Measurements from ENCODE around the gene TRIM17.

Gene TRIM17

DNA sequence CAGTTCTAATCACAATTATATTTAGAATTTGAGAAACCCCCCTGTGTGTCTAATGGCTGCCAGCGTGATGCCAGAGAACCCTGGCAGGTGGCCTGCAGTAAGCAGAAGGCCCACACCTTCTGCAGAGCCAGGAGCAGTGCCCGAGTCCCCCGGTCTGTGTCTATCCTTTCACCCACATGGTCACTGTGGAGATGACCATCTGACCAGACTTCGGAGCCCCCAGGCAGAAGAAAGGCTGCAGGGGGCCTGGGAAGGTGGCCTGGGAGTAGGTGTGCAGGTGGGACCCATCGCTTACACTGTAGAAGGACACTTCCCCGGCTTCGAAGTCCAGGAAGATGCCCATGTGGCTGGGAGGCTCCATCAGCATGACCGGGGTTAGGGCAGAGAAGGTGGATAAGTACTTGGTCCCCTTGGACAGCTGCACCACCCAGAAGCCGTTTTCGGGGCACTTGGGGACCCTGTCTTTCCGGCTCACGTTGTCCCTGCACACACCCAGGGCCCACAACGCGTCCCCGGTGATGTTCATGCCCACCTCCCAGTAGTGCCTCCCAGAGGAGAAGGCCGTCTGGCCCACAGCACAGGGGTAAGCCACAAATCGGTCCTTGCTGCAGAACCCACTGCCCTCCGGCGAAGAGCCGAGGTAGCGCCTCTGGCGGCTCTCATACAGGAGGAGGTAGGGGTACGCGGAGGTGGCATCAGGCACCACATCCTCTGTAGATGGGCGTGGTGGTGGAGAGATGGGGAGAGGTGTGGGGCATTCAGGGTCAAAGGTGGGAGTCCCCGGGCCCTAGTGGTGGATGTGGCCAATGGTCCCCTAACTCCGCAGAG, 8.4 kb downstream of the TRIM17 start:
- in situ Hi-C loops (cut with MboI; ENCODE audit: low sequenced_read_pairs): no loop called here
- Histone ChIP-seq H3K27me3 (ENCODE audit: low read depth) (no peaks in the 10 kb centered on the region), H3K4me3 (peak overlapping the region; percentile 58), H3K9me3 (no peaks in the 10 kb centered on the region), H3K4me1 (peaks cover 8% of the 10 kb centered on the region; the same call in 1 of the 2 replicates), H3K36me3 (replicated peaks) (peaks cover 8% of the 10 kb centered on the region)
- DNase-seq (ENCODE audit: low spot score in 2 of 2): no peak

DNA sequence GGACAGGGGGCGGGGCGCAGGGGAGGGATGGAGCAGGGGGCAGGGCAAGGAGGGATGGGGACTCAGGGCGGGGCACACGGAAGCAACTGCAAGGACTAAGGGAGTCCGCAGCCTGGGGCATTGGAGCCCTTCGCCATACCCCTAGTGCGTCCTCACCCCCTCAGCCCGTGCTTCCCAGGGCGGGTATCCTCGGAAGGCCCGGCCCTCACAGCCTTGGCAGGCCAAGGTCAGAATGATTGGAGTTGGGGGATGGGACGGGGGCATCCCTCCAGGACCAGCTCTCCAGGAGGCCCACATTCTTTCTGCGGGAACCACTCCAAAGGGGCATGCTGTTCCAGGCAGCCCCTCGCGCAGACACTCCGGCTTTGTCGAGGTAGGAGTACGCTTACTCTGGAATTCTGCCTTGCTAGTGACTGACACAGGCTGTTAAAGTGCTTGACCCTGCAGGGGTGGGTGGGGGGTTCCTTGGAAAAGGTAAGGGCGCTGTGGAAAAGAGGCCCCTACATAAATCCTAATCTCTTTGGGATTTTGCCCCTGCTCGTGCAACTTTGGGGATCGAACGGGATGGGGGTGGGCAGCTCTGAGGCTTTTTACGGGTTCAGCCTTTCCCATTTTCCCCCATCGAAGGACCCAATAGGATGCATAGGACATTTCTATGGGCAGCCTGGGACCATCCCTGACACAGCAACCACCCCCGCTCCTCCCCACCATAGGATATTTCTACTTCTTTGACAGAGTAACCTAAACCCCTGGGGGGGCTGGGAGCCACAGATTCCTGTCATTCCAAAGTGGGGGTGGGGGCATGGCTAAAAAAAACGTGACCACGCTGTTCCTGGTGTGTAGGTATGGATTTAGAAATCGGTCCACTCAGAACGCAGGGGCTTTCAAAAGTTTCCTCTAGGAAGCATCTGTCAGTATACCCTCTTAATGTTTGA, 9.3 kb downstream of the TRIM17 start:
- DNase-seq (ENCODE audit: low spot score in 2 of 2): peak in 1 of 2 experiments; percentile 51
- no peaks in the 10 kb centered on the region for H3K9me3 ChIP-seq

GRCh38 chr1:228405979-228406228, 10.8 kb downstream of the TRIM17 start:
- Histone ChIP-seq H3K9me3 (no peaks in the 10 kb centered on the region), H3K36me3 (replicated peaks) (peaks cover 23% of the 10 kb centered on the region), H3K27me3 (ENCODE audit: low read depth) (no peaks in the 10 kb centered on the region), H3K4me3 (peak overlapping the region; percentile 84), H3K4me1 (peaks cover 8% of the 10 kb centered on the region; the same call in 1 of the 2 replicates)
- in situ Hi-C loops (cut with MboI; ENCODE audit: low sequenced_read_pairs): no loop called here
- no peak for DNase-seq (ENCODE audit: low spot score in 2 of 2)

More for the DNA sequence above, 9.3 kb downstream of the TRIM17 start:
- Histone ChIP-seq H3K4me1 (peaks cover 8% of the 10 kb centered on the region; the same call in 1 of the 2 replicates), H3K27me3 (ENCODE audit: low read depth) (no peaks in the 10 kb centered on the region), H3K36me3 (replicated peaks) (peaks cover 11% of the 10 kb centered on the region), H3K4me3 (peak overlapping the region; percentile 58)
- in situ Hi-C loops (cut with MboI; ENCODE audit: low sequenced_read_pairs): no loop called here

DNA sequence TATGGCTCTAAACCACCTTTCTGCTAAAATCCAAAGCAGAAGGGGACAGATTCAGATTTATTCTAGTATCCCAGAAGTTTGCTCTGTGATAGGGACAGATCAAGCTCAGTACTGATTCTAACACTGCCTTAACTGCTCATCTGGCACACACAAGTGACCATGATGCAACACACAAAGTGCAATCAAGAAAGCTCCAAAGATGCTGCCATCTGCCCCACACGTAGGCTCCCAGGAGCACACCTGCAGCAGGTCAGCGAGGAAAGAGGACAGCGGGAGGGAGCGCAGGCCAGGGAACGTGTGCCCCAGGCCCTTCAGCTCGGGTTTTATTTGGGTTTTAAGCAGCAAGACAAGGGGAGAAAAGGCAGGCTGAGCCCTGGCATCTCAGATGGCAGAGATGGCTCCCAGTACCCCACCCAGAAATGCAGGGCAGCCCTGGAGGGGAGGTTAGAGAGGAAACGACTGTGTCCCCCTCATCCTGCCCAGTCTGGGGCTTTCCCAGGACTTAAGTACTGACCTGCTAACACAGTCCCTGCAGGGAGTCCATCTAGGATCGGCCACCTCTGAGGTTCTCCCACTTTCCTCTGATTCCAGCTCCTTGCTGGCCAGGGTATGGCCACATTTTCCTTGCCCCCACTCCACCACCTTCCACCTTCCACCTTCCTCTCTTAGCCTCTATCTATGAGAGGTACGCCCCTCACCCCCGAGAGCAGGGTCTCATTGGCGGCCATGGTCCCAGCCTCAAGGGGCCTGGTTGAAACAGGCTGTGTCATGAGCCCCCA, 11.3 kb downstream of the TRIM17 start:
- no peaks in the 10 kb centered on the region for H3K27me3 ChIP-seq (ENCODE audit: low read depth)
- peaks cover 28% of the 10 kb centered on the region for H3K36me3 ChIP-seq (replicated peaks)
- DNase-seq (ENCODE audit: low spot score in 2 of 2): no peak
- in situ Hi-C loops (cut with MboI; ENCODE audit: low sequenced_read_pairs): no loop called here
- no peaks in the 10 kb centered on the region for H3K9me3 ChIP-seq
- peak overlapping the region; percentile 84 for H3K4me3 ChIP-seq
- peaks cover 8% of the 10 kb centered on the region; the same call in 1 of the 2 replicates for H3K4me1 ChIP-seq

DNA sequence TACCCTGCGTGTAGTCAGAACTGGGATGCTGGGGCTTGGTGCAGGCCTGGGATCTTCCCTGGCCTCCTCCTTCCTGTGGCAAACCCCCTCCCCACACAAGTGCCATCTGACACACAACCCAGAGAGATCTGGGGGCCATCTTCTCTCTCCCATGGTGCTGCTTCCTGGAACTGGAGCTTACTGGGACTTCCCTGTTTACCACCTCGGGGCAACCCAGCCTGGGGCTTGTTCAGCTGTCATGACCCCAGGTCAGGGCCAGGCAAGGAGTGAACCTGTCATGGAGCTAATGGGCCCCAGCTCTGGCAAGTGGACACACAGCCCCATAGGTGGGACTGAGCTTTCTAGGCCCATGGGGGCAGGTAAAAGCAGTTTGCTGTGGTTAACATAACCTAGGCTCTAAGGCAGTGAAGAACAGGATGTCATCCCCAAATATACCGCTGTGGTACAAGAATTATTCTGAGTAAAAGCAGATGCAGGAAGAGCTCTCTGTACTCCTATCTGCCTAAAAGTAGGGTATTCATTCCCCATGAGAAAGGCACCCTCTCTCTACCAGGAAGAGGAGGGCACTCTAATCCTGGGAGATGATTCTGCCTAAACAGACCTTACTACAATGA, 12.4 kb downstream of the TRIM17 start:
- H3K4me3 ChIP-seq: peak overlapping the region; percentile 5
- in situ Hi-C loops (cut with MboI; ENCODE audit: low sequenced_read_pairs): no loop called here

GRCh38 chr1:228403231-228403631, 13.4 kb downstream of the TRIM17 start:
- Histone ChIP-seq H3K9me3 (no peaks in the 10 kb centered on the region), H3K4me3 (no peak overlapping the region), H3K4me1 (peaks cover 8% of the 10 kb centered on the region; the same call in 1 of the 2 replicates), H3K27me3 (ENCODE audit: low read depth) (no peaks in the 10 kb centered on the region), H3K36me3 (replicated peaks) (peaks cover 37% of the 10 kb centered on the region)
- DNase-seq (ENCODE audit: low spot score in 2 of 2): no peak
- in situ Hi-C loops (cut with MboI; ENCODE audit: low sequenced_read_pairs): no loop called here

More for the DNA sequence above, 12.4 kb downstream of the TRIM17 start:
- no peak for DNase-seq (ENCODE audit: low spot score in 2 of 2)
- Histone ChIP-seq H3K27me3 (ENCODE audit: low read depth) (no peaks in the 10 kb centered on the region), H3K4me1 (peaks cover 8% of the 10 kb centered on the region; the same call in 1 of the 2 replicates), H3K36me3 (replicated peaks) (peaks cover 33% of the 10 kb centered on the region), H3K9me3 (no peaks in the 10 kb centered on the region)

DNA sequence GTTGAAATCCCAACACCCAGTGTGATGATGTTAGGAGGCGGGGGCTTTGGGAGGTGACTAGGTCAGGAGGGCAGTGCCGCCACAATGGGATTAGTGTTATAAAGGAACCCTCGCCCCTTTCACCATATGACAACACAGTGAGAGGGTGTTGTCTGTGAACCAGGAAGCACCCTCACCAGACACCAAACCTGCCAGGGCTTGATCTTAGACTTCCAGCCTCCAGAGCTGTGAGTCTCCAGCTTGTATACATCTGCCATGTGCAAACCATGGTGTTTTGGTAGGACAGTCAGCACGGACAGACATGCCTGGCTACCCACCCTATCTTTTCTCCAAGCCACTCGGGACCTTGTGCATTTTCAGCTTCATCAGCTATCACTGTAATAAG, 14.0 kb downstream of the TRIM17 start:
- H3K4me3 ChIP-seq: no peak overlapping the region
- peaks cover 8% of the 10 kb centered on the region; the same call in 1 of the 2 replicates for H3K4me1 ChIP-seq
- H3K36me3 ChIP-seq (replicated peaks): peaks cover 42% of the 10 kb centered on the region
- DNase-seq (ENCODE audit: low spot score in 2 of 2): no peak
- H3K9me3 ChIP-seq: no peaks in the 10 kb centered on the region
- no peaks in the 10 kb centered on the region for H3K27me3 ChIP-seq (ENCODE audit: low read depth)
- in situ Hi-C loops (cut with MboI; ENCODE audit: low sequenced_read_pairs): no loop called here

DNA sequence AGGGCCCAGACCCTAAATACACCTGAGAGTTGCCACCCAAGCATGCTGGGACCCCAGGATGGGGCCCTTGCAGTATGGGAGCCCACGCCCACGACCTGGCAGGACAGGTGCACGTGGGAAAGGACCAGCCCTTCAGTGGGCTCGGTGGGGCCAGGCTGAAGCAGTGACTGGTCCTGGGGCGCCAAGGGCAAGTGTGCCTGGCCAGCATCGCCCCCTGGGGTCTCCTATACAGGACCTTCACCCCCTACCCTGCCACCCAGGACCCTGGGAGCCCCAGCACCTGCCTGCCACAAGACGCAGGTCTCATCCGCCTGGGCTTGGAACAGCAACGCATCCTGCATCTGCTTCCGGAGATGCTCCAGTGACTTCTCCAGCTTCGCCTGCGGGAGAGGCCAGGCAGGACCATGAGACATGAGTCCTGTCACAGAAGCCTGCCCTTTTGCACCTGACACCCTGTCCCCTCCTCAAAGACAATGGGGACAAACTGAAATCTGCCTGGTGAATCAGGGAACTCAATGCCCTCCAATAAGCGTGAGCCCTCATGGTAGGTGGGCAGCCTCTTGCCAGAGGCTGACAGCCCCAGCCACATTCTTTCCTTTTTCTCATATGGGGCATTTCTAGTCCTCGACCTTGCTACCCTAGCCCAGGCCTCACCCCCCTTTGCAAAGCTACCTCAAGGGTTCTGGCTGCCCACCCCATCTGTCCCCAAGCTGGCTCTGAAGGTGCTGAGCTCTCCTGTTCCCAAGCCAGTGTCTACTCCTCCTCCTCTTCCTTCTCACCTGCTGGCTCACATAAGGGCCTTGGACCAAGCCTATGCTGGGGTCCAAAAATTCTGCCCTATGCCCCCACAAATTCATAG, 14.7 kb downstream of the TRIM17 start:
- no peak for DNase-seq (ENCODE audit: low spot score in 2 of 2)
- no peaks in the 10 kb centered on the region for H3K9me3 ChIP-seq
- H3K4me3 ChIP-seq: no peak overlapping the region
- in situ Hi-C loops (cut with MboI; ENCODE audit: low sequenced_read_pairs): no loop called here
- H3K27me3 ChIP-seq (ENCODE audit: low read depth): no peaks in the 10 kb centered on the region
- H3K4me1 ChIP-seq: peaks cover 8% of the 10 kb centered on the region; the same call in 1 of the 2 replicates
- H3K36me3 ChIP-seq (replicated peaks): peaks cover 42% of the 10 kb centered on the region

- no peaks in the 10 kb centered on the region for H3K9me3 ChIP-seq
- H3K36me3 ChIP-seq (replicated peaks): peaks cover 53% of the 10 kb centered on the region
- peaks cover 8% of the 10 kb centered on the region; the same call in 1 of the 2 replicates for H3K4me1 ChIP-seq
- in situ Hi-C loops (cut with MboI; ENCODE audit: low sequenced_read_pairs): no loop called here
- H3K27me3 ChIP-seq (ENCODE audit: low read depth): no peaks in the 10 kb centered on the region
- no peak overlapping the region for H3K4me3 ChIP-seq
- no peak for DNase-seq (ENCODE audit: low spot score in 2 of 2)
Observed at GRCh38 chr1:228400692-228401454, 15.8 kb downstream of the TRIM17 start.

- in situ Hi-C loops (cut with MboI; ENCODE audit: low sequenced_read_pairs): no loop called here
- Histone ChIP-seq H3K9me3 (no peaks in the 10 kb centered on the region), H3K4me1 (peaks cover 8% of the 10 kb centered on the region; the same call in 1 of the 2 replicates), H3K4me3 (no peak overlapping the region), H3K36me3 (replicated peaks) (peaks cover 56% of the 10 kb centered on the region), H3K27me3 (ENCODE audit: low read depth) (no peaks in the 10 kb centered on the region)
- no peak for DNase-seq (ENCODE audit: low spot score in 2 of 2)
Observed at GRCh38 chr1:228400237-228400651, 16.4 kb downstream of the TRIM17 start.

DNA sequence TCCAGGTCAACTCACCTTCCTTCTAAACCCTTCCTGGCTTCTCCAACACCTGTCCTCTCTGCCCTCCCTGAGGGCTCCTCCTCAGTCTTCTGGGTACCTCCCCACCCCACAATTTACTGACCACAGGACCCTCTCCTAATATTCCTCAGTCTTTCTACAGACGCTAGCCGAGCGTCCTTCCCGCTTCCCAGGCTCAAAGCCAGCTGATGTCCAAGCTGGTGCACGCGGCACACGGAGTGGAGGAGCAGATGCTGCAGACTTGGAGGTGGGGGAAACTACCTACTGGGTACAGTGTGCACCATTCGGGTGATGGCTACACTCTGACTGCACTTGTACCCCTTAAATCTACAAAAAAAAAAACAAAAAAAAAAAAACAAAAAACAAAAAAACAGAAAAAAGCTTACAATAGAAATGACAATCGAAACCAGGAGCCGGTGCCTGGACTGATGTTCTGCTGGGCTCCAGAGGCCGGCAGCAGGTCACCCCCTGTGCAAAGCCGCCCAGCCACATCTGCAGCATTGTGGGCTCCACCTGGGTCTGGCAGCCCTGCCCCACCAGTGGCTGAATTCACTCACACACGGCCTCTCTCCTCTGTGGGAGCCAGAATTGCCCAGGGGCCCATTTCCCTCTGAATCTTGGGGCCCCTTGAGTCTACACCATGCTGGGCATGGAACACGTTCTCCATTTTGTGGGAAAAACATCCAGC, 17.0 kb downstream of the TRIM17 start:
- peaks cover 59% of the 10 kb centered on the region for H3K36me3 ChIP-seq (replicated peaks)
- in situ Hi-C loops (cut with MboI; ENCODE audit: low sequenced_read_pairs): no loop called here

More for the DNA sequence above, 17.0 kb downstream of the TRIM17 start:
- no peak for DNase-seq (ENCODE audit: low spot score in 2 of 2)
- H3K27me3 ChIP-seq (ENCODE audit: low read depth): no peaks in the 10 kb centered on the region
- peaks cover 5% of the 10 kb centered on the region; the same call in 1 of the 2 replicates for H3K4me1 ChIP-seq
- no peak overlapping the region for H3K4me3 ChIP-seq
- no peaks in the 10 kb centered on the region for H3K9me3 ChIP-seq

Measured in HAP-1 (cell line).